ENCODE results near the gene ACTR2. TPM values are rescaled to one million over a fixed set of nuclear protein-coding genes. Genes with fewer than 3 reads are reported as not detected.

ACTR2 gene
- total and polyA plus RNA-seq, 2 of the 13 experiments (the other 11 are each of a cell fraction or from before 2014, with no cell fraction given), result 51.2 to 100 TPM

DNA sequence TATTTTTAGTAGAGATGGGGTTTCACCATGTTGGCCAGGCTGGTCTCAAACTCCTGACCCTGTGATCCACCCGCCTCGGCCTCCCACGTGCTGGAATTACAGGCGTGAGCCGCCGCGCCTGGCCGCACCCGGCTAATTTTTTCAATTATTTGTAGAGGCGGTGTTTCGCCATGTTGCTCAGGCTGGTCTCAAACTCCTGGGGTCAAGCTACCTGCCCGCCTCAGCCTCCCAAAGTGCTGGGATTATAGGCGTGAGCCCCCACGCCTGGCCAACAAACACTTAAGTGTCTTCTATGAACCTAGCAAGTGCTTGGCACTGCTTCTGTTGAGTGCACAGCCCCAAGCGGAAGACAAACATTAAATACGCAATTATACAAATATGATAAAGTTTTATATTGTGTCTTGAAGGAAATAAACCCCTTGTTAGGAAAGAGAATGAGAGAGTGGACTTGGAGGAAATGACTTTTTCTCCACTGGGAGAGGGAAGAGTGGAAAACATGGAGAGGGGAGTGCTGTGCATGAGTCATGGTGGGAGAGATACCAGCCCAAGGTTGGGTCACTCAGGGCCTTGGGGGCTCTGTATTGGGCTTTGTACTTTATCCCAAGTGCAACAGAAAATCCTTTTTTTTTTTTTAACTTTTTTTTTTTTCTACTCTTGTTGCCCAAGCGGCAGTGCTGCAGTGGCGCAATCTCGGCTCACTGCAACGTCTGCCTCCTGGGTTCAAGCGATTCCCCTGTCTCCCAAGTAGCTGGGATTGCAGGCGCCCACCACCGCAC, 41.4 kb upstream of the ACTR2 start:
- peak overlapping the region; percentile 62 to 75 (median 72) for H3K4me3 ChIP-seq (replicated peaks in 1 of 3; ENCODE audit: insufficient read depth in 1 of 3, low read depth in 2 of 3, low read length in 3 of 3)
- no peaks in the 10 kb centered on the region for H3K36me3 ChIP-seq (replicated peaks in 1 of 2; ENCODE audit: control insufficient read depth in 1 of 2, insufficient read depth in 2 of 2, low read length in 2 of 2)
- ATAC-seq, result peak; percentile 85
- peaks cover 35% of the 10 kb centered on the region for H3K4me1 ChIP-seq (ENCODE audit: insufficient read depth, low read length)
- peak overlapping the region; percentile 50 for H3K9ac ChIP-seq (ENCODE audit: insufficient read depth, low read depth, low read length)
- FAIRE-seq, result no peak
- 2% methylated on average over 23 of the region's 23 CpGs for WGBS (ENCODE audit: low lambda C conversion rate)
- H3K27ac ChIP-seq (ENCODE audit: extremely low read length, insufficient read depth, low read length), result peak overlapping the region; percentile 64
- in situ Hi-C loops (cut with HindIII; ENCODE audit: extremely low pct_ligation_motif_present, low pct_unique_long_range_greater_than_20kb), result loop anchor here (5.0 to 25.0 kb wide), 2 partner anchors 114 to 274 kb away; no protein-coding TSS in a partner anchor
- no peaks in the 10 kb centered on the region for H3K79me2 ChIP-seq (ENCODE audit: insufficient read depth, low read length)
- peaks cover 0 to 9% of the 10 kb centered on the region in 2 experiments; a peak in 4 of 5 replicates for H3K27me3 ChIP-seq (ENCODE audit: control insufficient read depth in 1 of 2, insufficient read depth in 2 of 2, low read length in 2 of 2)
- peak; percentile 82 for DNase-seq (ENCODE audit: low spot score)
- ChIA-PET CTCF (ENCODE audit: low intra/inter-chr PET ratio, low total read pairs) (interaction anchor here (1.2 to 2.4 kb wide), 2 partner anchors 121 to 269 kb away, joined by 6 to 7 read pairs; no protein-coding TSS in a partner anchor), POLR2A (interaction anchor here (0.6 to 3.4 kb wide), 10 partner anchors 16 to 269 kb away, joined by 3 to 25 read pairs (median 4); partner anchors contain the start of genes ACTR2, CEP68 and RAB1A)
- H3K4me2 ChIP-seq (ENCODE audit: low read depth, low read length), result peak overlapping the region; percentile 100
- intact Hi-C loops (cut with micrococcal nuclease; ENCODE audit: unreplicated experiment), result loop anchor here (2.0 to 10.0 kb wide), 6 partner anchors 15 to 389 kb away; partner anchors contain the start of genes ACTR2, RAB1A and SLC1A4
- H2AFZ ChIP-seq (ENCODE audit: low read length), result peak overlapping the region; percentile 74
- H3K9me3 ChIP-seq (ENCODE audit: low read length), result no peaks in the 10 kb centered on the region
- H4K20me1 ChIP-seq (ENCODE audit: insufficient read depth, low read length), result no peaks in the 10 kb centered on the region
- BruUV-seq (replicated peaks), result no TSS peak
- TF ChIP-seq ZNF331 (CRISPR knock-in tag; IDR thresholded peaks at IDR 0.05), result no peak; the same call in 1 of the 2 replicates
- TF ChIP-seq ZNF33B (CRISPR knock-in tag; IDR thresholded peaks at IDR 0.05), result peak; percentile 64; the same call in 1 of the 2 replicates
- TF ChIP-seq MED8 (CRISPR knock-in tag; IDR thresholded peaks at IDR 0.05; ENCODE audit: insufficient replicate concordance), result no peak
- no peak for TF ChIP-seq TBX3 (IDR thresholded peaks at IDR 0.05; ENCODE audit: borderline replicate concordance)
- TF ChIP-seq, protein P1, sequence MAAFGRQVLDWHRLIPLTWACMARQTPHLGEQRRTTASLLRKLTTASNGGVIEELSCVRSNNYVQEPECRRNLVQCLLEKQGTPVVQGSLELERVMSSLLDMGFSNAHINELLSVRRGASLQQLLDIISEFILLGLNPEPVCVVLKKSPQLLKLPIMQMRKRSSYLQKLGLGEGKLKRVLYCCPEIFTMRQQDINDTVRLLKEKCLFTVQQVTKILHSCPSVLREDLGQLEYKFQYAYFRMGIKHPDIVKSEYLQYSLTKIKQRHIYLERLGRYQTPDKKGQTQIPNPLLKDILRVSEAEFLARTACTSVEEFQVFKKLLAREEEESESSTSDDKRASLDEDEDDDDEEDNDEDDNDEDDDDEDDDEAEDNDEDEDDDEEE (CRISPR knock-in tag; IDR thresholded peaks at IDR 0.05), result 0 out of 2 replicates have a peak, but pooled peaks have one; percentile 45
- TF ChIP-seq ZNF354B (CRISPR knock-in tag; IDR thresholded peaks at IDR 0.05), result no peak
- no peak for TF ChIP-seq KDM1A (CRISPR knock-in tag; IDR thresholded peaks at IDR 0.05)
- 0 out of 2 replicates have a peak, but pooled peaks have one; percentile 30 for TF ChIP-seq ZNF564 (CRISPR knock-in tag; IDR thresholded peaks at IDR 0.05)
- peak; percentile 41; the same call in 1 of the 2 replicates for TF ChIP-seq GATAD2A (CRISPR knock-in tag; IDR thresholded peaks at IDR 0.05)
- TF ChIP-seq HDAC1 (CRISPR knock-in tag; IDR thresholded peaks at IDR 0.05), result peak; percentile 55; the same call in 1 of the 2 replicates
- no peak for TF ChIP-seq MXD4 (CRISPR knock-in tag; IDR thresholded peaks at IDR 0.05)
- TF ChIP-seq, protein P2, sequence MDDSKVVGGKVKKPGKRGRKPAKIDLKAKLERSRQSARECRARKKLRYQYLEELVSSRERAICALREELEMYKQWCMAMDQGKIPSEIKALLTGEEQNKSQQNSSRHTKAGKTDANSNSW (CRISPR knock-in tag; IDR thresholded peaks at IDR 0.05; ENCODE audit: borderline replicate concordance), result 0 out of 2 replicates have a peak, but pooled peaks have one; percentile 30
- TF ChIP-seq PHB2 (IDR thresholded peaks at IDR 0.05; ENCODE audit: partially characterized antibody), result no peak
- no peak for TF ChIP-seq IRX3 (CRISPR knock-in tag; IDR thresholded peaks at IDR 0.05; ENCODE audit: borderline replicate concordance, low read depth)
- TF ChIP-seq ZNF501 (CRISPR knock-in tag; IDR thresholded peaks at IDR 0.05), result peak; percentile 8; the same call in 1 of the 2 replicates
- no peak for TF ChIP-seq ARNTL (CRISPR knock-in tag; IDR thresholded peaks at IDR 0.05)
- TF ChIP-seq KDM3A (CRISPR knock-in tag; IDR thresholded peaks at IDR 0.05; ENCODE audit: low read depth), result 0 out of 2 replicates have a peak, but pooled peaks have one; percentile 46
- TF ChIP-seq FOXA3 (CRISPR knock-in tag; IDR thresholded peaks at IDR 0.05), result no peak
- TF ChIP-seq XBP1 (CRISPR knock-in tag; IDR thresholded peaks at IDR 0.05), result no peak
- 0 out of 2 replicates have a peak, but pooled peaks have one; percentile 37 for TF ChIP-seq NFATC3 (CRISPR knock-in tag; IDR thresholded peaks at IDR 0.05)
- TF ChIP-seq SOX6 (IDR thresholded peaks at IDR 0.05), result no peak
- TF ChIP-seq SOX6 (CRISPR knock-in tag; IDR thresholded peaks at IDR 0.05), result no peak; the same call in 1 of the 2 replicates

All from HepG2 (cell line).